Hematopoietic multipotent progenitor cell treated with erythropoietin and hydrocortisone succinate and interleukin-3 and kit ligand, for 8 days (in vitro differentiated cells): ENCODE measurements around the gene TMUB1.
A peak's percentile ranks its signal among the peaks of the same experiment; 100 is the strongest.

Experiments
- DNase-seq: peaks from one replicate; pipeline ENCODE4 v3.0.0-alpha.2; 2015

The TMUB1 gene

GRCh38 chr7:151083071-151083823 lies at the start of gene TMUB1:
Gene TMUB1, minus strand, starts transcription at chr7:151083493. Its CDS starts 930 bp downstream, at chr7:151082563.
- DNase-seq = peak; percentile 73

GRCh38 chr7:151132461-151133205 lies 49.3 kb upstream of the TMUB1 start:
- DNase-seq = no peak

- no peak for DNase-seq
These were observed 48.5 kb upstream of the TMUB1 start for GRCh38 chr7:151131592-151132293.

DNA sequence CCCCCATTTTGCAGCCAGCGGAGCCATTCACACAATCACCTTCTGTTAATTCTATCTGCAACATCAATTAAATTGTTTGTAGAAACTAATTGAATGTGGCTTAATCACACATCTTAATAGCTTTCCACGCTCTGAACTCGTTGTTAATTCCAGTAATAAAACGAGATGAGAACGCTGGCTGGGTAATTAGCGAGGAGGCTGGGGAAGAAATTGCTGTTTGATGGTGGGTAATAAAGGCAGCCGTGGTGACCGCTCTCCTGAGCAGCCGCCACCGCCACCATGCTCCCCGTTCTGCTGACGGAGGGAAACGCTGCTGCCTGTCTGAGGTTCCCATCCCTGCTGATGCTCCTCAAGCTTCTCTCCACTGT lies 47.9 kb upstream of the TMUB1 start:
- no peak for DNase-seq

DNA sequence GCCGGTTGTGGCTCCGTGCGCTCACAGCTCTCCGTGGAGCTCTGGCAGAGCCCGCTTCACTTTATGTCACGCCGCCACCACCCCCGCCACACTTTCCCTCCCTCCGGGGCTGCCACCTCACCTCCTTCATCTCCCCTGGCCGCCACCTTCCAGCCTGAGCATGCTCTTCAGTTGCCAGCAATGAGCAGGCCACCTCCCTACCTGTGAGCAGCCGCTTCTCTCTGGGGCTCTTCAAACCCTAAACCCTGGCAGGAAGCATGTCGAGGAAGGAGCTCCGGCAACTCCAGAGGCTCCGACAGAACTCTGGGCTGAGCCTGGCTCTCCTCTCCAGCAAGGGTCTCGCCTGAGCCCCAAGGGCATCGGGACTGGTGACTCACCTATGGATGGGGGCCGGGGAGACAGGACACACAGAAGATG lies 47.5 kb upstream of the TMUB1 start:
- no peak for DNase-seq

- DNase-seq = no peak
These were observed 46.8 kb upstream of the TMUB1 start for GRCh38 chr7:151129960-151130591.

DNA sequence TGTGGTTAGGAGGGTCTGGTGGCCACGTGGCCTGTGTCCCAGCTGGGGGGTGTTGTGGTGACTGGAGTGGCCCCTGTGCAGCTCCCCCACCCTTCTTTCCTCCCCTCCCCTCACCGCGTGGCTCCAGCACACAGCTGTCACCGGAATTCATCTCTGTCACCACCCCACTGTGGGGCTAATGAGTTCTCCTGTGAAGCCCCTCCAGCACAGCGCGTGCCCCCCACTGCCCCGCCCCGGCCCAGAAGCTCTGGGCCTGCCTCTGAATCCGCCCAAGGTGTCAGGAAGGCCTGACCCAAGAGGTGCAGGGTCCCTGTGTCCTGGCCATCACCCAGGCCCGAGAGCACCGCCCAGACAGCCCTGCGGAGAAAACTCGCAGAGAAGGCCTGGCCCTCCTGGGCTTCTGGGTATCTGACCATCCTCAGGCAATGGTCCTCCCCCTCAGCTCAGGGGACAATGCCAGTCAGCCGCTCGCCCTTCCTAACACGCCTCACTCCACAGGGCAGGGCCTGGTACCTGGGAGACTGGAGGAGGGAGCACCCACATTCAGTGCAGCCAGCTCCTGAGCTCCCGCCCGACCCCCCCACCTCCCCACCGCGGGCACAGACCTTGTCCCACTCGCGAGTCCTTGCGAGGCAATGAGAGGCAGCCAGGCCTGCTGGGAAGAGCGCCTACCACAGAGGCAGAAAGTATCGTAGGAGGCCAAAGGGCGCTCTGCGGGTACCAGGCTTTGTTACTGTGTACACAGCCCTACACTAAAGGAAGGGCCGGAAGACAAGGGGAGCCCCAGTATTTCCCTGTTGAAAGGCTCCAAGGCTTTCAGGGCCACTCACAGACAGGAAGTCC lies 46.0 kb upstream of the TMUB1 start:
- no peak for DNase-seq

DNA sequence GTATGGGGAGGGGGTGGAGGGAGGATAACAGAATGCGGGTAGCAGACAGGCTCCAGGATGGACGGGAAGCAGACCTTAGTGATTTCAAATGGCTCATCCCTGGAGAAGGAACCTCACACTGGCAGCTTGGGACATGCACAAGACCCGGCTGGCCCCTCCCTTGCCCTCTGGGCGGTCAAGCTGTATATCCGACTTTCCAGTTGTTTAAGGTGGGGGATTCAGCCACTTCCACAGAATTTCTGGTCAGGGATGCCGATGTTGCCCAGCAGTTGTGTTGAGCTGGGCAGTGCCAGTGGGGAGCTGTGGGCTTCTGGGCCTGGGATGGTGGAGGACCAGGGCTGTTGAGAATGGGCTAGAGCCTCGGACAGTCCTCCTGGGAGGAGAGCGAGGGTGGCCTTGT lies 45.4 kb upstream of the TMUB1 start:
- no peak for DNase-seq

DNA sequence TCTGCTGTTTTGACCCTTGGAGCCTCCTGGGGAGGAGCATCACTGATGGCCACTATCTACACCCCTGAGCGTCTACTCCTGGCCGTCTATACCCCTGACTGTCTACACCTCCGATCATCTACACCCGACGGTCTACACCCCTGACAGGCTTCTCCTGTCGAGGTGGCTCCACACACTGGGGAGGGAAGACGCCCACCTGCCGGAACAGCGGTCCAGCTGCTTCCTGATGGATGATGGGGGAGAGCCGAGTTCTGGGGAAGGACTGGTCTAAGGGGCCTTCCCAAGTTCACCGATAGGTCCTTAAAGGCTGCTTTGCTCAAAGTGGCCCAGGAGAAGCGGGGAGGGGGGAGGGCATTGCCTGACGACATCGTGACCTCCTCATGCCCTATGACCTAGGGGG lies 44.9 kb upstream of the TMUB1 start:
- DNase-seq = no peak

DNA sequence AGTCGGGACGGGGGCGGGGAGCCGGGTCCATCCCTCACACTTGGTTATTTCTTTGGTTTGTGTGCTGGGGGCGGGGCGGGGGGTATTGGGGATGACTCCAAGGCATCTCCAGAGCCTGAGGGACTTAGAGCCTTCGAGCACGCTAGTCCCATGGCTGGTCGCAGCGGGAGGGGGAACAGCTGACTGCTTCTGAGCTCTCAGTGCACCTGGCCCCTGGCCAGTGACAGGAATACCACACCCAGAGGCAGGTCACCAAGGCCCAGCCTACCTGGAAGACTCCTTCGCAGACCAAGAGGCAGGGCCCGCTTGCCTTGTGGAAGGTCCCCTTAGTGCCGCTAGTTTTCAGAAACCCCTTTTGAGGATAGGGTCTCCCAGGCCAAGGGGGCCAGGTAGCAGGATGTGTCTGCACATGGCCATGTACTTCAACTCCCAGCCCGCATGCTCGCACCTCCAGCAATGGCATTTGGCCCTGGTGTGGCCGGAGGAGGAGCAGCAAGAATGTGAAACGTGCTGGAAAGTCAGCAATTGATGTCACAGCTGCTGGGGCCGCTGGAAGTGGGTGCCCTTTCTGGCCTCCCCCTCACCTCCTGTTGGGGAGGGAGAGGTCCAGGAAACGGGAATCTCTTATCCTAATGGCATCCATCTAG lies 43.3 kb upstream of the TMUB1 start:
- no peak for DNase-seq

DNA sequence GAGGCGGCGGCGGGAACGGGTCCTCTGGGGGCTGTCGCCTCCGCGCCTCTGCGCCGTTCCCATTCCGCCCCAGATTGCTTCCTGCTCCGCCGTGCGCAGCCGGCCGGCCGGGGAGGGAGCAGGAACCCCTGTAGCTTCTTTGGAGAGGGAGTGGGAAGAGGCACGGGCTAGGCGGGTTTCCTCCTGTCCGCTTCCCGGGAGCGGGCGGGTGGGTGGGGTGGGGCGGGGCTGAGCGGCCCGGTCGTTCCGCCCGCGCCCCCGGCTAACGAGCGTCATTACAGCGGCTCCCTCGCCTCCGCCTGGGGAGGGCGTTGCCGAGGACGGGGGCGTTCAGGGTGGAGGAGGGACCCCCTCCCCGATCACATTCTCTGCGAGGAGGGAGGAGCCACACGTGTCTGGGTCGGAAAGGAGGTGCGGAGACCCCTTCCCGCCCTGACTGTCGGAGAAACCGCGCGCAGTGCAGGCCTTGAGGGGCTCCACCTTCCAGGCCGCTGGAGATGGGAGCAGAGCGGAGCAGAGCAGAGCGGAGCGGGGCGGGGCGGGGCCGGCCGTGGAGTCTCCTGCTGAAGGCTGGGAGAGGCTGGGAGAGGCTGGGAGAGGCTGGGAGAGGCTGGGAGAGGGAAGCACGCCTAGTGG lies 42.7 kb upstream of the TMUB1 start:
- DNase-seq = no peak

- DNase-seq = no peak
These were observed 42.2 kb upstream of the TMUB1 start for GRCh38 chr7:151125470-151125845.

DNA sequence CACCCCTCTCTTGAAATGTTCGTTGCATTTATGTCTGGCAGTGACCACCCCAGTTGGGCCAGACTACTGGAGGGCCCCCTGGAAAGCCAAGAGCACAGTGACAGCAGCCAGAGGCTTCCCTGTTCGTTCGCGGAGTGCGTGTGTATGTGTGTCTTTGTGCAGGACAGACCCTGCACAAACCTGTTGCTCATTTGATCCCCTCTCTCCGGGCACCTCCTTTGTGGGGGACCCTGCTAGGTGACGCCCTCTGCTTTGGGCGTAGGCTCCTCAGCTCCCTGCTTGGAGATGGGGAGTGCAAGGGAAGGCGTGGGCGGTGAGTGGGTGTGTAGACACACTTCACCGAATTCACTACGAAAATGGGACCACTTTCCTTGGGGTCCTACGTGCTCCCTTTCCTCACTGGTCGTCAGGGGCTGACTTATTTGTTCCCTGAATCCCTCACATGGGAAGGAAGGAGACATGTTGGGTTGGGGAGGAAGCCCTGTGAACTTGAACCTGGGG lies 41.7 kb upstream of the TMUB1 start:
- no peak for DNase-seq

DNA sequence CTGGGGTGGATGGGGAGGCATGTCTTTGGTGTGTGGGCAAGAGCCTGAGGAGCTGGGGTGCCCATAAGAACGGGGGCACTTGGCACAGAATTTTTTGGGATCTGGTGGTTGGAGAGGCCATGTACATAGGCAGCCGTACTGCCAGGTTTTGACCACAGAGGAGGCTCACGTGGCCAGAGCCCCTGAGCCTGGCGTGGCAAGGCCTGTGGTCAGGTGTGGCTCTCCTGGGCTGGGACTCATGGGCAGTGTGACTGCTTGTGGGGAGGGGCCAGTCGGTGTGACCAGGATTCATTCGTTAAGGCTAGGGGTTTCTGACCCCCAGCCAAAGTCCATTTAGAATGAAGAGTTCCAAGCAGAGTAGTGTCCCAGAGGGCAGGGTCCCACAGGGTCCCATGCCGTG lies 41.2 kb upstream of the TMUB1 start:
- no peak for DNase-seq

DNA sequence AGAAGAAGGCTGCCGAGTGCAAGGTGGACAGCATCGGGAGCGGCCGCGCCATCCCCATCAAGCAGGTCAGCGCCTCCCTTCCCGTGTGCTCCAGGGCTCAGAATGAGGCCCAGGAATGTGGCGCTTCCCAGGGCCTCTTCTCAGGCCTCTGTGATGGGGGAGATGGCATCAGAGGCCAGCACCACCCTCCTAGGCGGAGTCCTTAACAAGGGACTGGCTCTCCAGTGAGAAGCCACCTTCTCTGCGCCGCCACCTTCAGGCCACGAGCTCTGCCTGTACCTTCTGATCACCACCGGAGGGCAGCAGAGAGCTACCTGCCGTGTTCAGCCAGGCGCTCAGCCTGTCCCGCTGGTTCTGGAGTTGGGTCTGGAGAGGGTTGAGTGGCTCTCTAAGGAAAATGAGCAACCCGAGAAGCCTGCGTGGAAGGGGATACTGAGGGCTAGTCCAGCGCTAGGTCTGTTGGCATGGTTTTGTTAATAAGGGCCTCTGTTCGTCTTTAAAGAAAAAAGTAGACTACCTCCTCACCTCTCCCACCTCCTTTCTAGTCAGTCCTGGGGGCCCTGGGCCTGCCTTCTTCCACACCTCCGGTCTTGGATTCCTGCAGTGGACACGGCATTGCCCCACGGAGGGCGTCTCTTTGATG lies 40.6 kb upstream of the TMUB1 start:
- peak; percentile 87 for DNase-seq

DNA sequence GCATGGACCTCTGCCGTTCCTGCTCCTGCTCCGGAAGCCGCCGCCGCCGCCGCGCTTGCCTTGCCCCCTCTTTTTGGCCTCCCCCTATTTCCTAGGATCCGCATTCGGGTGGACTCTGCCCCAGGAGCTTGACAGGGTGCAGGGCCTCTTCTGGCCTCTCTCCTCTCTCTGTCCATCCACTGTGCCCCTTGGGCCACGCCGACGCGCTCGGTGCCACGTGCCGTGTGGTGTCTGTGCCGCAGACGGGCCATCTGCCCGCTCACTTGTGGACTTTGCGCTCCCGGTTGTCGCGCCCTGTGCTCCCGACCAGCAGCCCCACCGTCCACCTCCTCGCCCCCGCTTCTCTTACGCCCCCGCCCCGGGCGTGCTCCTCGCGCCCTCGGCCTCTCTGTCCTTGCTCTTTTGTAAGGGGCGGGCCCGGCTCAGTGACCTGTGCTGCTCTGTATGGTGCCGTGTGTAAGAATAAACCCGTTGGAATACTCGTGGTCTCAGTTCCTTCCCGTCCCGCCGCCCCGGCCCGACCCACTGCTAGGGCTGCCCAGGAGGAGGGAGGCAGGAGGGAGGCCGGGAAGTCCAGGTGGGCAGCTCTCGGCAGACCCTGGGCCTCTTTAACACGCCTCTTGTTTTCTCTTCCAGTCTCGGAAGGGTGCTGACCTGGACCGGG lies 40.0 kb upstream of the TMUB1 start:
- no peak for DNase-seq

GRCh38 chr7:151122796-151123157 lies 39.5 kb upstream of the TMUB1 start:
- no peak for DNase-seq

- DNase-seq = no peak
These were observed 39.0 kb upstream of the TMUB1 start for GRCh38 chr7:151122276-151122675.

GRCh38 chr7:151121380-151122170 lies 38.3 kb upstream of the TMUB1 start:
- no peak for DNase-seq
